HG02884 (cell line): Measurements from ENCODE around the gene PPP2R3B.
"Not testable (repeated sequence)": the region's sequence is repeated elsewhere in the genome, so short reads cannot be mapped to it uniquely, and the experiment has no call there.

Source experiments
- ATAC-seq: cut with Tn5 transposase; IDR thresholded peaks from one replicate; pipeline ENCODE4 v1.9.1; 2021; ENCODE audit warnings: mild to moderate bottlenecking, moderate library complexity; ENCODE audit not compliant: unreplicated experiment

Gene PPP2R3B

DNA sequence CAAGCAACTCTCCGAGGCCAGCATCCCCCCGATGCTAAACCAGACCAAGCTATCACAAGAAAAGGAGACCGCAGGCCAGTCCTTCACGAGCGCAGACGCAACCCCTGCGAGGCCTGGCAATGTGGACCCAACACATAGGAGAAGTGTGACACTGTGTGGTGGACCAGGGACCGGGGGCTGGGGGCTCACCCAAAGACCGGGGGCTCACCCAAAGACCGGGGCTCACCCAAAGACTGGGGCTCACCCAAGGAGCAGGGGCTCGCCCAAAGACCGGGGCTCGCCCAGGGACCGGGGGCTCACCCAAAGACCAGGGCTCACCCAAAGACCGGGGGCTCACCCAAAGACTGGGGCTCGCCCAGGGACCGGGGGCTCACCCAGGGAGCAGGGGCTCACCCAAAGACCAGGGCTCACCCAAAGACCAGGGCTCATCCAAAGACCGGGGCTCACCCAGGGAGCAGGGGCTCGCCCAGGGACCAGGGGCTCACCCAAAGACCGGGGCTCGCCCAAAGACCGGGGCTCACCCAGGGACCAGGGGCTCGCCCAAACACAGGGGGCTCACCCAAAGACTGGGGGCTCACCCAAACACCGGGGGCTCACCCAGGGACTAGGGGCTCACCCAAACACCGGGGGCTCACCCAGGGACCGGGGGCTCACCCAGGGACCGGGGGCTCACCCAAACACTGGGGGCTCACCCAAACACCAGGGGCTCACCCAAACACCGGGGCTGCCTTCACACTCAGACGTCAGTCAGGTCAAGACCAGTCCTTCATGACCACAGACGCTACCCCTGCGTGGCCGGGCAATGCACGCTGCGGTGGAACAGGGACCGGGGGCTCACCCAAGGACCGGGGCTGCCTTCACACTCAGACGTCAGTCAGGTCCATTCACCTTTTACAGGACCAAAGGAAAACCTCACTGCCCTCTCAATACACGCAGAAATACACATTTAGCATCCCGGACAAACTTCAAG, 32.9 kb downstream of the PPP2R3B start:
- no peak for ATAC-seq

GRCh38 chrX:352582-353314, 34.0 kb downstream of the PPP2R3B start:
- no peak for ATAC-seq

- no peak for ATAC-seq
Measured at GRCh38 chrX:352181-352580, 34.5 kb downstream of the PPP2R3B start.

DNA sequence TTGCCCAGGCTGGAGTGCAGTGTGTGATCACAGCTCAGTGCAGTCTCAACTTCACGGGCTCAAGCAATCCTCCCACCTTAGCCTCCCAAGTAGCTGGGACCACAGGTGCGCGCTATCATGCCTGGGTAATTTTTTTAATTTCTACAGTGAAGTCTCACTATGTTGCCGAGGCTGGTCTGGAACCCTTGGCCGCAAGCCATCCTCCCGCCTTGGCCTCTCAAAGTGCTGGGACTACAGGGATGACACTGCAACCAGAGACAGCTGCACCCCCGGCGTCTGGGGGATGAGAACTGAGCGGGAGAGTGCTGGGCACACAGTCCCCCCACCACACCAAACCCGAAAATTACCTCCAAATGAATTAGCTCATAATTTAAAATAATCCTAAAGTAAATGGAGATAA, 35.0 kb downstream of the PPP2R3B start:
- ATAC-seq, result no peak

DNA sequence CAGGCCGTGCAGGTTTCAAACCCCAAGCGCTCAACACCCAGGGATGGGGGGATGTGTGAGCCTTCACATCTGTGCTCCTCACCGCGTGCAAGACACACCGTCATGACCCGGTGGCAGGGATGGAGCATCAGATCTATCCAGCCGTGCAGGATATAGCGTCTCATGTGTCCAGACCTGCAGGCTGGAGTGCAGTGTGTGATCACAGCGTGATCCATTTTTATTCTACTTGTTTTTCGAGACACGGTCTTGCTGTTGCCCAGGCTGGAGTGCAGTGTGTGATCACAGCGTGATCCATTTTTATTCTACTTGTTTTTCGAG, 35.4 kb downstream of the PPP2R3B start:
- not testable (repeated sequence) for ATAC-seq

DNA sequence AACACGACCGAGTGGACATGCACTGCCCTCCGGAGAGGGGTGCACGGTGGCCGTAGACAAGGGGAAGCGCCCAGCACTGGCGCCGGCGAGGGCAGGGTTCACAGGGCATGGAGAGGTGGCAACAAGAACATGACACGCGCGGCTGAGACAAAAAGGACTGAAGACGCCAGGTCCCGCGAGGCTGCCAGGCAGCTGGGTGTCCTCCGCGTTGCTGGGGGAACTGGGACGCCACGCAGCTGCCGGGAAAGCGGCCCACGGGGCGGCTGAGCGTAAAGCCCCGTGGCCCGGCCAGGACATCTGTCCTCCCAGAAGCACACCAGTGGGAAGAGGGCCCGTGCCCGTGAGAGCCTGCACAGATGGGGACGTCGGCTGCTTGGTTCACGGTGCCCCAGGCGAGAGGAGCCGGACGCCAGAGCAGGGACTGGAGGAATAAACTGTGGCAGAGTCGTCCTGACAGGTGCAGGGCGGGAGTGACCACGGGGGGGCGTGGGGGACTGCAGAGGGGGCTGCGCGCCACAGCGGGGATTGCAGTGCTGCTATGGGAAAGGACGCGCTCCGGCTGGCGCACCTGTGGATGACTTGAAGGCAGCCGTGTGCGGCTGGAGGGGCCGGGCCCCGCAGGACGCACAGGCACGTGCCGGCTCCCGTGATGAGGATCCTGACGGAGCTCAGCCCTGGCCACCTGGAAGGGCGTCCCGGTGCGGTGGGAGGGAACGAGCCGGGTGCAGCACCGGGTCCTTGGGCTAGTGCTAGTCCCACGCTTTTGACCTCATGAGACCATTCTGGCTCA, 36.0 kb downstream of the PPP2R3B start:
- ATAC-seq, result no peak

GRCh38 chrX:350148-350533, 36.6 kb downstream of the PPP2R3B start:
- ATAC-seq, result no peak

DNA sequence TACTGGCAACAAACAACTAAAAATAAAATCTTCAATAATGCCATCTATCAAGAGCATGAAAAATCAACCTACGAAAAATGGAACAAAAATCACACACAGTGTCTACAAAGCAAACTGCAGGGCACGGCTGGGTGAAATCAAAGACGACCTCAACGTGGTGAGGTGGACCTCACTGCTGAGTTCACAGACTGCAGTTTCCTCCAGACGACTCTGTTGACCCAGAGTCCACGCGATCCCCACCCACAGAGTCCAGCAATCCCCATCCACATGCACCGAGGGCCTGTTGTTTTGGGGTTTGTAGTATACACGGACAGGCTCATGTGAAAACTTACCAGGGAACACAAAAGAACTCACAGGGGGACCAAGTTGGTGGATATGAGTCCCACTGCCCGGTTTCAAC, 37.0 kb downstream of the PPP2R3B start:
- no peak for ATAC-seq

DNA sequence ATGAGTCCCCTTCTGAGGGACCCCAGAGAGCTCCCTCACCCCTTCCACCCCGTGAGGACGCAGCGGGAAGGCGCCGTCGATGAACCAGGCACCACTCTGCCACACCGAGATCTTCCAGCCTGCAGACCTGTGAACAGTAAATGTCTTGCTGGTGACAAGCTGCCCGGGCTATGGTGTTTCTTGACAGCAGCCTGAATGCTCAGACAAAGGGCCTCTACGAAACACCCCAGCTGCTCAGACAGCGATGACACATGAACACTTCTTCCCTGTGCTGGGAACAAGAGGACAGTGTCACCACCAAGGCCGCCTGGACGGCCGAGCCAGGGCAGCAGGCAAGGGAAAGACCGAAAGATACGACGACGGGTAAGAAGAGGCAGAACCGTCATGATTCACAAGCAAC, 37.5 kb downstream of the PPP2R3B start:
- ATAC-seq, result no peak

DNA sequence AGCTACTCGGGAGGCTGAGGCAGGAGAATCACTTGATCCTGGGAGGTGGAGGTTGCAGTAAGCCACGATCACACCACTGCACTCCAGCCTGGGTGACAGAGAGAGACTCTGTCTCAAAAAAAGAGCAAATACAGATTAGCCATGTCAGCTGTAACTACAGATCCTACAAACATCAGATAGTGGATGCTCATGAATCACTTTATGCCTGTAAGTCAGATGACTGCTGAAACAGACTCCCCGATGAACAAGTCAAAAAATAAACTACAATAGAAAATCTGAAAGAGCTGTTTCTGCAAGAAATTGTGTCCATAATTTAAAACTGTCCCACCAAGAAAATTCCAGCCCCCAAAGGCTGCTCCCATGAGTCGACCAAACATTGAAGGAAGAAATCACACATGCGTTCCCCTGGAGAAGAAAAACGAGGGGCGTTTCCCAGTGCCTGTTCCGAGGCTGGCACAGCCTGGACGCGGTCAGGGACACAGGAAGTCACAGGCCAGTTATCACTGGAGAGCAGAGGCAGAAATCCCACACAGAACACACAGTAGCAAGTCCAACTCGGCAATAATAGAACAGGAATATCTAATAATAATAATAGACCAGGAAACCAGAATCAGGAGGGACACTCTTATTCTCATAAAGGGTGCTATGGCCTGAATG, 38.1 kb downstream of the PPP2R3B start:
- no peak for ATAC-seq

- no peak for ATAC-seq
Measured at GRCh38 chrX:347351-348117, 39.2 kb downstream of the PPP2R3B start.

- ATAC-seq, result no peak
Measured at GRCh38 chrX:346034-346813, 40.5 kb downstream of the PPP2R3B start.

- no peak for ATAC-seq
Measured at GRCh38 chrX:345020-345925, 41.4 kb downstream of the PPP2R3B start.

DNA sequence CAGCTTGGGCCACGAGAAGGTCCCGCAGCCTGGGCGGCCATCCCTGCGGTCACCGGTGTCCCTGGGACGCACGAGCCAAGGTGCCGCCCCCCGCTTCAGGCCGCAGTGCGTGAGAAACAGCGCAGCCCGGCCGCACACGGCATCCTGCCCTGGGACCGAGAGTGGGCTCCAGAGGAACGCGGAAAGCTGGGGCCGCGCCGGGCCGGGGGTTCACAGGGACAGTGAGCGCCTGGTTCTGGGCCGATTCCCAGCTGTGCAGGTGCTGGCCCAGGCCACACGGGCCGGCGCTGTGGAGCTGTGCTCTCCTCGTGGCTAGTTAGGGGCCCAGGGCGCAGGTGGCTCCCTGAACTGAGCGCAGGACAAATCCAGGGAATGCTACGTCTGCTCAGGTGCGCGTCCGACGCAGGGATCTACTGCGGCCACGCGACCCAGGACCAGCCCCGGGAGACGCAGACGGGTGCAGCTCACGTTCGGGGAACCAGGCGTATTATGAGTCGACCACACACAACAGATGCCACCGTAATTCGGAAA, 42.3 kb downstream of the PPP2R3B start:
- ATAC-seq, result no peak

GRCh38 chrX:341541-342101, 45.1 kb downstream of the PPP2R3B start:
- ATAC-seq, result no peak

- no peak for ATAC-seq
Measured at GRCh38 chrX:340641-341423, 45.9 kb downstream of the PPP2R3B start.

GRCh38 chrX:340121-340520, 46.6 kb downstream of the PPP2R3B start:
- no peak for ATAC-seq
